ENCODE data around the gene KCTD21. TPM values are rescaled to one million over a fixed set of nuclear protein-coding genes. Genes with fewer than 3 reads are reported as not detected.
A peak's percentile ranks its signal among the peaks of the same experiment; 100 is the strongest.

KCTD21 gene
- total RNA-seq, 1 donor from 2014 or later, result 5.8 TPM

GRCh38 chr11:78145511-78146025 lies 42.9 kb downstream of the KCTD21 start:
- no peak for DNase-seq (ENCODE audit: low spot score)

GRCh38 chr11:78140392-78141077 lies 47.9 kb downstream of the KCTD21 start:
- DNase-seq (ENCODE audit: low spot score), result no peak

GRCh38 chr11:78139422-78140391 lies 48.7 kb downstream of the KCTD21 start, which contains the start of gene ALG8:
Gene ALG8, minus strand, starts transcription at chr11:78139626. Its CDS starts 38 bp downstream, at chr11:78139588.
- DNase-seq (ENCODE audit: low spot score), result peak; percentile 98

GRCh38 chr11:78138694-78139421 lies 49.6 kb downstream of the KCTD21 start:
- DNase-seq (ENCODE audit: low spot score), result peak; percentile 11

GRCh38 chr11:78138291-78138690 lies 50.1 kb downstream of the KCTD21 start:
- DNase-seq (ENCODE audit: low spot score), result no peak

- no peak for DNase-seq (ENCODE audit: low spot score)
These were observed 56.0 kb downstream of the KCTD21 start for GRCh38 chr11:78132475-78132874.

- DNase-seq (ENCODE audit: low spot score), result no peak
These were observed 56.5 kb downstream of the KCTD21 start for GRCh38 chr11:78131956-78132355.

GRCh38 chr11:78127403-78127802 lies 61.0 kb downstream of the KCTD21 start:
- DNase-seq (ENCODE audit: low spot score), result no peak

Other genes starting within 250 kb of the KCTD21 start
- gene INTS4, start 194.0 kb downstream of the KCTD21 start, total RNA-seq (ENCODE audit: insufficient read depth, low replicate concordance), result 46.9 TPM
- gene KCTD14, start 165.3 kb downstream of the KCTD21 start, total RNA-seq (ENCODE audit: insufficient read depth, low replicate concordance), result 0.48 TPM
- 3.1 TPM for gene THRSP, start 124.8 kb downstream of the KCTD21 start, total RNA-seq (ENCODE audit: insufficient read depth, low replicate concordance)
- 57.5 TPM for gene NDUFC2, start 108.8 kb downstream of the KCTD21 start, total RNA-seq (ENCODE audit: insufficient read depth, low replicate concordance)
- gene ALG8, start 49.0 kb downstream of the KCTD21 start, total RNA-seq (ENCODE audit: insufficient read depth, low replicate concordance), result 32.3 TPM
- gene USP35, start 293 bp upstream of the KCTD21 start, total RNA-seq (ENCODE audit: insufficient read depth, low replicate concordance), result 33.2 TPM
- gene GAB2, start 229.2 kb upstream of the KCTD21 start, total RNA-seq (ENCODE audit: insufficient read depth, low replicate concordance), result 27.0 TPM